Osteoblast (primary cell): Measurements from ENCODE around the gene DAG1. TPM values are rescaled to one million over a fixed set of nuclear protein-coding genes. Genes with fewer than 3 reads are reported as not detected.

Source experiments
- DNase-seq: peaks from one replicate; pipeline ENCODE4 v3.0.0; 2011; ENCODE audit warnings: low spot score, mixed read lengths; ENCODE audit not compliant: insufficient read length; ENCODE audit errors: missing footprints
- H2AFZ ChIP-seq: 2 replicates; pipeline ENCODE4 v1.6.0; 2011; ENCODE audit warnings: mild to moderate bottlenecking, low read length
- H3K27ac ChIP-seq: 2 replicates; pipeline ENCODE4 v1.5.1; 2011; ENCODE audit warnings: mild to moderate bottlenecking, low read depth, low read length, moderate library complexity
- H3K27me3 ChIP-seq: 2 replicates; pipeline ENCODE4 v1.6.0; 2012; ENCODE audit warnings: mild to moderate bottlenecking, control low read depth, inconsistent platforms, low read length, moderate library complexity; ENCODE audit not compliant: insufficient read depth
- H3K36me3 ChIP-seq: 2 replicates; pipeline ENCODE4 v1.5.1; 2011; ENCODE audit warnings: mild to moderate bottlenecking, low read length, control low read depth, moderate library complexity; ENCODE audit not compliant: insufficient read depth
- H3K4me1 ChIP-seq: 2 replicates; pipeline ENCODE4 v1.5.1; 2011; ENCODE audit warnings: mild to moderate bottlenecking, low read length, control low read depth, moderate library complexity; ENCODE audit not compliant: insufficient read depth
- H3K4me2 ChIP-seq: 2 replicates; pipeline ENCODE4 v1.6.0; 2011; ENCODE audit warnings: mild to moderate bottlenecking, low read length; ENCODE audit not compliant: insufficient read depth
- H3K4me3 ChIP-seq: fragments of 200-600 bp; sonication (generic); 3 replicates; pipeline ENCODE4 v1.5.1; 2012; ENCODE audit warnings: mild to moderate bottlenecking, low read length, inconsistent platforms; ENCODE audit not compliant: insufficient read depth
- H3K79me2 ChIP-seq: 2 replicates; pipeline ENCODE4 v1.6.0; 2012; ENCODE audit warnings: mild to moderate bottlenecking, low read length, control low read depth, inconsistent platforms; ENCODE audit not compliant: insufficient read depth
- H3K9me3 ChIP-seq: 2 replicates; pipeline ENCODE4 v1.5.1; 2011; ENCODE audit warnings: low read depth, low read length, control low read depth
- H4K20me1 ChIP-seq: 2 replicates; pipeline ENCODE4 v1.6.0; 2012; ENCODE audit warnings: mild to moderate bottlenecking, low read length, control low read depth; ENCODE audit not compliant: insufficient read depth
- CTCF ChIP-seq: IDR thresholded peaks from 2 replicates; pipeline ENCODE4 v1.5.1; 2011; ENCODE audit warnings: mild to moderate bottlenecking, low read depth, low read length, moderate library complexity; ENCODE audit errors: extremely low read depth
- total RNA-seq: library from RNA; depleted of rRNA; stranded (reverse); fragments of >200 nt; gene quantifications from 2 replicates; pipeline ENCODE4 v1.2.3, GENCODE V29; 2012

The DAG1 gene
- total RNA-seq, 1 donor, result 55.4 TPM

- no peaks in the 10 kb centered on the region for H4K20me1 ChIP-seq
- no peaks in the 10 kb centered on the region for H3K36me3 ChIP-seq
- H3K4me1 ChIP-seq, result no peaks in the 10 kb centered on the region
- H3K9me3 ChIP-seq, result no peaks in the 10 kb centered on the region
- DNase-seq, result no peak
- H3K27me3 ChIP-seq, result no peaks in the 10 kb centered on the region
- no peak overlapping the region for H3K27ac ChIP-seq
- H3K4me2 ChIP-seq, result no peak overlapping the region
- H3K4me3 ChIP-seq, result no peak overlapping the region
- H2AFZ ChIP-seq, result no peak overlapping the region
- H3K79me2 ChIP-seq, result peaks cover 17% of the 10 kb centered on the region
- no peak for TF ChIP-seq CTCF
These were observed 36.8 kb downstream of the DAG1 start for GRCh38 chr3:49506906-49507305.

DNA sequence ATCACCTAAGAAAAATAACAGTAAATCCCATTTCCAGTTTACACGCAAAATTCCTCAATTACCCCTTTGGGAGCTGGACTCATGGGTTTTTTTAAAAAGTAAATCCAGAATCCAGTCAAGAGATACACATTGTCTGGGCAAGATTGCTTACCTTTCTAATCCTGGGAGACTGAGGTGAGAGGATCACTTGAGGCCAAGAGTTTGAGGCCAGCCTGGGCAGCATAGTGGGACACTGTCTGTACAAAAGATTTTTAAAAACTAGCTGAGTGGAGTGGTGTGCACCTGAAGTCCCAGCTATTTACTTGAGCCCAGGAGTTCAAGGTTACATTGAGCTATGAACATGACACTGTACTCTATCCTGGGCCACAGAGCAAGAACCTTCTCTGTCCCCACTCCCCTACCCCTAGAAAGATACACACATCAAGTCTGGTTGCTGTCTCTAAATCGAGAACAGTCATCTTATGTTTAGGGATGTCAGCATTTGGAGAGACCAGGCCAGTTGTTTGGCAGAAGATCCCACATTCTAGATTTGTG lies 39.0 kb downstream of the DAG1 start:
- H3K36me3 ChIP-seq, result no peaks in the 10 kb centered on the region

GRCh38 chr3:49511639-49512038 lies 41.6 kb downstream of the DAG1 start:
- Histone ChIP-seq H4K20me1 (no peaks in the 10 kb centered on the region), H3K79me2 (peaks cover 3% of the 10 kb centered on the region), H3K4me2 (no peak overlapping the region), H2AFZ (no peak overlapping the region), H3K36me3 (no peaks in the 10 kb centered on the region), H3K27me3 (no peaks in the 10 kb centered on the region), H3K27ac (no peak overlapping the region), H3K4me3 (no peak overlapping the region), H3K9me3 (no peaks in the 10 kb centered on the region), H3K4me1 (no peaks in the 10 kb centered on the region)
- no peak for TF ChIP-seq CTCF
- DNase-seq, result no peak

More for the DNA sequence above, 39.0 kb downstream of the DAG1 start:
- DNase-seq, result no peak
- Histone ChIP-seq H3K79me2 (peaks cover 8% of the 10 kb centered on the region), H3K4me3 (no peak overlapping the region), H2AFZ (no peak overlapping the region), H3K4me2 (no peak overlapping the region), H3K9me3 (no peaks in the 10 kb centered on the region), H3K27me3 (no peaks in the 10 kb centered on the region), H3K4me1 (no peaks in the 10 kb centered on the region), H3K27ac (no peak overlapping the region), H4K20me1 (no peaks in the 10 kb centered on the region)
- no peak for TF ChIP-seq CTCF

DNA sequence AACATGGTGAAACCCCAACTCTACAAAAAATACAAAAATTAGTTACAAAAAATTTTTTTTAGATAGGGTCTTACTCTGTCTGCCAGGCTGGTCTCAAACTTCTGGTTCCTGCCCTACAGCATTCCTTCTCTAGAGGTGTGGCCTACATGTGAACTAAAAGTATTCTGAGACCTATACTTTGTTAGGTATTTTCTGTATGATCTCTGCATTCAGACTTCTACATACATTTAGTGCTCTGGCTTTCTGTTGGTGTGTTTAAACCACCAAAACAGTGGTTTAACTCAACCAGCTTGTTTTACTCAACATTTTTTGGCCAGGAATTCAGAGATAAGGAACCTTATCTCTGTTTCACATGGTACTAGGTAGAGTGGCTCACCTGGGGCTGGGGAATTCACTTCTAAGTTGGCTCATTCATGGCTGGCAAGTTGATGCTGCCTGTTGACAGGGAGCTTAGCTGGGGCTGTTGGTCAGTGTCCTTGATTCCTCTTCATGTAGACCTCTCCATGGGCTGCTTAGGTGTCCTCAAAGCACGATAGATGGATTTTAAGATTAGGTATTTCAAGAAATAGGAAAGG lies 42.8 kb downstream of the DAG1 start:
- no peak overlapping the region for H3K27ac ChIP-seq
- no peak for DNase-seq
- no peaks in the 10 kb centered on the region for H4K20me1 ChIP-seq
- H3K36me3 ChIP-seq, result no peaks in the 10 kb centered on the region
- no peaks in the 10 kb centered on the region for H3K4me1 ChIP-seq
- no peaks in the 10 kb centered on the region for H3K9me3 ChIP-seq
- TF ChIP-seq CTCF, result no peak
- H3K4me2 ChIP-seq, result no peak overlapping the region
- no peaks in the 10 kb centered on the region for H3K27me3 ChIP-seq
- no peak overlapping the region for H3K4me3 ChIP-seq
- peaks cover 3% of the 10 kb centered on the region for H3K79me2 ChIP-seq
- H2AFZ ChIP-seq, result no peak overlapping the region
